H1 (cell line): ENCODE data around the gene ZNF366. TPM values are rescaled to one million over a fixed set of nuclear protein-coding genes. Genes with fewer than 3 reads are reported as not detected.

Source experiments
- CTCF ChIA-PET: fragments of 300-600 bp; sonication (Branson Sonifier 250); formaldehyde crosslinking; loops from one replicate; lab custom pipeline; 2021; ENCODE audit not compliant: partially characterized antibody; lab: Charles Lee
- POLR2A ChIA-PET: fragments of 300-600 bp; sonication (Branson Sonifier 250); formaldehyde crosslinking; loops from one replicate; lab custom pipeline; 2021; ENCODE audit warnings: inconsistent platforms; ENCODE audit not compliant: partially characterized antibody; lab: Charles Lee
- DNase-seq, 2 experiments: peaks; one replicate each; pipeline versions ENCODE4 v3.0.0 to v3.0.0-alpha.2; 2010 to 2022; ENCODE audit warnings: low spot score in 2 of 2, low read depth in 1 of 2, mixed read lengths in 1 of 2
- FAIRE-seq: peaks from 2 replicates; lab custom pipeline; 2011; peaks lifted over from hg19 to GRCh38; lab: Jason Lieb, UNC
- H2AFZ ChIP-seq: 2 replicates; pipeline ENCODE4 v1.8.1; 2012; ENCODE audit warnings: low read length, inconsistent platforms
- H2AK5ac ChIP-seq: 2 replicates; pipeline ENCODE4 v1.6.1; 2013; ENCODE audit warnings: low read depth, low read length
- H2BK120ac ChIP-seq: replicated peaks from 2 replicates; pipeline ENCODE3; 2013; ENCODE audit warnings: low read depth, low read length, inconsistent platforms
- H2BK12ac ChIP-seq: 2 replicates; pipeline ENCODE4 v1.6.1; 2013; ENCODE audit warnings: low read depth, low read length
- H2BK15ac ChIP-seq: 2 replicates; pipeline ENCODE4 v1.6.1; 2013; ENCODE audit warnings: low read length
- H2BK20ac ChIP-seq: 2 replicates; pipeline ENCODE4 v1.6.1; 2013; ENCODE audit warnings: low read length
- H2BK5ac ChIP-seq: 2 replicates; pipeline ENCODE4 v1.6.1; 2013; ENCODE audit warnings: low read depth, low read length
- H3K14ac ChIP-seq: 2 replicates; pipeline ENCODE4 v1.6.1; 2013; ENCODE audit warnings: inconsistent platforms; ENCODE audit not compliant: insufficient read length
- H3K18ac ChIP-seq: 2 replicates; pipeline ENCODE4 v1.6.1; 2013; ENCODE audit warnings: low read length; ENCODE audit errors: extremely low read depth
- H3K23ac ChIP-seq: 2 replicates; pipeline ENCODE4 v1.6.1; 2013; ENCODE audit warnings: inconsistent platforms; ENCODE audit not compliant: insufficient read length
- H3K23me2 ChIP-seq: 2 replicates; pipeline ENCODE4 v1.6.1; 2013; ENCODE audit warnings: low read depth, low read length
- H3K27ac ChIP-seq: 2 replicates; pipeline ENCODE4 v1.6.1; 2011; ENCODE audit warnings: low read depth, low read length, inconsistent platforms
- H3K27me3 ChIP-seq, 4 experiments: replicated peaks in 1 of 4; 1 replicate in 1 of 4; 2 replicates in 3 of 4; pipeline versions ENCODE4 v1.6.1 to v1.8.1; 2011 to 2013; ENCODE audit warnings: low read length in 3 of 4, mild to moderate bottlenecking in 3 of 4, inconsistent platforms in 2 of 4, mixed read lengths in 2 of 4, moderate library complexity in 1 of 4; ENCODE audit not compliant: control insufficient read depth in 3 of 4, insufficient read depth in 3 of 4; ENCODE audit errors: extremely low read depth in 1 of 4
- H3K36me3 ChIP-seq, 4 experiments: 2 replicates each; pipeline versions ENCODE4 v1.6.1 to v1.8.1; 2011 to 2013; ENCODE audit warnings: mild to moderate bottlenecking in 4 of 4, low read length in 3 of 4, moderate library complexity in 2 of 4, control low read depth in 1 of 4, inconsistent platforms in 1 of 4; ENCODE audit not compliant: insufficient read depth in 4 of 4, control insufficient read depth in 2 of 4
- H3K4ac ChIP-seq: replicated peaks from 2 replicates; pipeline ENCODE3; 2013; ENCODE audit warnings: low read length, low read depth, mixed read lengths, inconsistent platforms; ENCODE audit not compliant: insufficient read length
- H3K4me1 ChIP-seq, 4 experiments: replicated peaks in 1 of 4; 1 replicate in 1 of 4; 2 replicates in 3 of 4; pipeline versions ENCODE4 v1.6.1 to v1.8.1; 2011 to 2013; ENCODE audit warnings: low read length in 3 of 4, inconsistent platforms in 2 of 4, mixed read lengths in 1 of 4; ENCODE audit not compliant: insufficient read depth in 4 of 4, control insufficient read depth in 3 of 4
- H3K4me2 ChIP-seq, 2 experiments: 2 replicates each; pipeline versions ENCODE4 v1.6.1 to v1.8.1; 2011 to 2013; ENCODE audit warnings: low read depth in 2 of 2, low read length in 2 of 2, control low read depth in 1 of 2, inconsistent platforms in 1 of 2, mild to moderate bottlenecking in 1 of 2; ENCODE audit not compliant: insufficient read depth in 1 of 2
- H3K4me3 ChIP-seq, 4 experiments: fragments of 200-600, 300-600 bp in 1 of 4; sonication (generic), shearing (Covaris generic), sonication (Bioruptor Twin) in 1 of 4; 2 replicates each; pipeline versions ENCODE4 v1.5.1 to v1.8.1; 2011 to 2016; ENCODE audit warnings: low read length in 4 of 4, low read depth in 3 of 4, control low read depth in 2 of 4, inconsistent platforms in 2 of 4, mild to moderate bottlenecking in 2 of 4, mixed read lengths in 1 of 4, moderate library complexity in 1 of 4; ENCODE audit not compliant: insufficient read depth in 2 of 4; ENCODE audit errors: extremely low read depth in 1 of 4
- H3K56ac ChIP-seq: replicated peaks from 2 replicates; pipeline ENCODE3; 2013; ENCODE audit warnings: low read depth, mild to moderate bottlenecking, mixed read lengths, low read length, inconsistent platforms; ENCODE audit not compliant: insufficient read length
- H3K79me1 ChIP-seq: 2 replicates; pipeline ENCODE4 v1.6.1; 2013; ENCODE audit warnings: low read depth, low read length, control low read depth
- H3K79me2 ChIP-seq, 2 experiments: 2 replicates each; pipeline versions ENCODE4 v1.6.1 to v1.8.1; 2012 to 2013; ENCODE audit warnings: low read length in 2 of 2, mild to moderate bottlenecking in 2 of 2, inconsistent platforms in 1 of 2; ENCODE audit not compliant: insufficient read depth in 2 of 2, control insufficient read depth in 1 of 2
- H3K9ac ChIP-seq, 4 experiments: replicated peaks in 1 of 4; 1 replicate in 1 of 4; 2 replicates in 3 of 4; pipeline versions ENCODE4 v1.6.1 to v1.8.1; 2011 to 2013; ENCODE audit warnings: low read depth in 3 of 4, low read length in 3 of 4, control low read depth in 2 of 4, mild to moderate bottlenecking in 2 of 4, moderate library complexity in 2 of 4, inconsistent platforms in 1 of 4; ENCODE audit errors: extremely low read depth in 1 of 4
- H3K9me3 ChIP-seq, 2 experiments: 2 replicates each; pipeline versions ENCODE4 v1.6.1 to v1.8.1; 2012 to 2013; ENCODE audit warnings: mild to moderate bottlenecking in 2 of 2, moderate library complexity in 2 of 2, control low read depth in 1 of 2, inconsistent platforms in 1 of 2, low read depth in 1 of 2, low read length in 1 of 2, mixed read lengths in 1 of 2; ENCODE audit not compliant: insufficient read depth in 2 of 2
- H4K20me1 ChIP-seq, 2 experiments: replicated peaks in 1 of 2; 2 replicates each; pipeline versions ENCODE3 to v1.8.1; 2011 to 2013; ENCODE audit warnings: inconsistent platforms in 2 of 2, low read length in 2 of 2, mild to moderate bottlenecking in 1 of 2; ENCODE audit not compliant: insufficient read depth in 2 of 2, control insufficient read depth in 1 of 2
- H4K5ac ChIP-seq: 2 replicates; pipeline ENCODE4 v1.6.1; 2013; ENCODE audit warnings: low read length, low read depth, mixed read lengths, inconsistent platforms; ENCODE audit not compliant: insufficient read length
- H4K8ac ChIP-seq: 2 replicates; pipeline ENCODE4 v1.8.0; 2013; ENCODE audit warnings: mild to moderate bottlenecking, moderate library complexity, low read length, inconsistent platforms; ENCODE audit not compliant: insufficient read depth; ENCODE audit errors: extremely low read depth
- H4K91ac ChIP-seq: replicated peaks from 2 replicates; pipeline ENCODE3; 2013; ENCODE audit warnings: low read length, mixed read lengths, inconsistent platforms; ENCODE audit not compliant: insufficient read length
- BACH1 ChIP-seq: IDR thresholded peaks from 2 replicates; pipeline ENCODE4 v1.6.1; 2012; ENCODE audit warnings: low read length, improper control_type of control experiment
- BCL11A ChIP-seq, 2 experiments: IDR thresholded peaks; one replicate each; pipeline ENCODE4 v1.6.1; 2011; ENCODE audit warnings: low read depth in 2 of 2, low read length in 2 of 2, mild to moderate bottlenecking in 2 of 2
- BRCA1 ChIP-seq: IDR thresholded peaks from 2 replicates; pipeline ENCODE4 v1.6.1; 2012; ENCODE audit warnings: low read depth, low read length, improper control_type of control experiment
- CBX5 ChIP-seq: fragments of 300-800, 300-1000 bp; sonication (generic); IDR thresholded peaks from 2 replicates; pipeline ENCODE4 v1.7.1; 2016; ENCODE audit warnings: antibody characterized with exemption, low read length, low read depth
- CEBPB ChIP-seq: IDR thresholded peaks from 2 replicates; pipeline ENCODE4 v1.6.1; 2012; ENCODE audit warnings: low read depth, low read length
- CHD2 ChIP-seq: IDR thresholded peaks from 2 replicates; pipeline ENCODE4 v1.6.1; 2012; ENCODE audit warnings: low read length, improper control_type of control experiment
- EGR1 ChIP-seq: IDR thresholded peaks from 2 replicates; pipeline ENCODE4 v1.6.1; 2011; ENCODE audit warnings: low read depth, low read length, borderline replicate concordance
- EZH2 ChIP-seq: fragments of 200-600 bp; sonication (generic); IDR thresholded peaks from 2 replicates; pipeline ENCODE4 v1.7.1; 2012; ENCODE audit warnings: low read depth, mild to moderate bottlenecking, moderate library complexity, low read length, inconsistent platforms; ENCODE audit not compliant: severe bottlenecking
- HDAC2 ChIP-seq, 2 experiments: fragments of 300-600 bp in 1 of 2; sonication (generic) in 1 of 2; IDR thresholded peaks; 2 replicates each; pipeline ENCODE4 v1.6.1; 2011 to 2012; ENCODE audit warnings: low read depth in 2 of 2, low read length in 2 of 2, mild to moderate bottlenecking in 2 of 2, moderate library complexity in 2 of 2, borderline replicate concordance in 1 of 2, inconsistent platforms in 1 of 2
- HDAC6 ChIP-seq: IDR thresholded peaks from one replicate; pipeline ENCODE4 v1.7.1; 2012; ENCODE audit warnings: low read depth, mild to moderate bottlenecking, inconsistent platforms, low read length, moderate library complexity
- POLR2AphosphoS5 ChIP-seq: IDR thresholded peaks from 2 replicates; pipeline ENCODE4 v1.6.1; 2011; ENCODE audit warnings: low read depth, low read length
- TCF12 ChIP-seq: IDR thresholded peaks from 2 replicates; pipeline ENCODE4 v1.6.1; 2011; ENCODE audit warnings: low read depth, mild to moderate bottlenecking, low read length
- YY1 ChIP-seq: IDR thresholded peaks from 2 replicates; pipeline ENCODE4 v1.6.1; 2011; ENCODE audit warnings: low read depth, mild to moderate bottlenecking, low read length
- WGBS, 2 experiments: shearing (Covaris generic) in 1 of 2; methylation state at CpG; one replicate each; pipeline versions ENCODE4 v1.1.6 to v1.1.7; 2013 to 2015; ENCODE audit warnings: low lambda C conversion rate in 2 of 2, mixed read lengths in 2 of 2, inconsistent platforms in 1 of 2, low coverage in 1 of 2, missing lambda C conversion rate in 1 of 2; ENCODE audit not compliant: insufficient replicate concordance in 2 of 2, insufficient coverage in 1 of 2, insufficient read length in 1 of 2; ENCODE audit errors: extremely low coverage in 1 of 2, missing lambda C conversion rate in 1 of 2; 5-methylcytosine and 5-hydroxymethylcytosine counted together
- polyA plus RNA-seq, 7 experiments: library from polyadenylated mRNA; depleted of rRNA in 3 of 7; stranded (reverse) in 5 of 7; unstranded in 2 of 7; fragments of >200 nt in 5 of 7; fragments of 200-250 nt in 2 of 7; gene quantifications; 1 replicate in 5 of 7; 2 replicates in 1 of 7; 4 replicates in 1 of 7; pipeline versions ENCODE4 v1.2.1 to v1.2.3, GENCODE V29; 2011 to 2013; ENCODE audit warnings: missing spikeins in 2 of 7, mixed read lengths in 2 of 7
- total RNA-seq: library from RNA; stranded (reverse); fragmentation: NEBNext Ultra II Directional; extraction: Animal tissue kit (Norgen Biotek cat#: 25700); gene quantifications from 2 replicates; pipeline ENCODE4 v1.2.1, GENCODE V29; 2021
- TF ChIP-seq, protein P1 (sequence below): IDR thresholded peaks from 2 replicates; pipeline ENCODE4 v1.6.1; 2012; ENCODE audit warnings: low read length, inconsistent platforms

ZNF366 gene
- total and polyA plus RNA-seq, 2 of the 8 experiments (the other 6 are each of a cell fraction or from before 2014, with no cell fraction given): not detected

DNA sequence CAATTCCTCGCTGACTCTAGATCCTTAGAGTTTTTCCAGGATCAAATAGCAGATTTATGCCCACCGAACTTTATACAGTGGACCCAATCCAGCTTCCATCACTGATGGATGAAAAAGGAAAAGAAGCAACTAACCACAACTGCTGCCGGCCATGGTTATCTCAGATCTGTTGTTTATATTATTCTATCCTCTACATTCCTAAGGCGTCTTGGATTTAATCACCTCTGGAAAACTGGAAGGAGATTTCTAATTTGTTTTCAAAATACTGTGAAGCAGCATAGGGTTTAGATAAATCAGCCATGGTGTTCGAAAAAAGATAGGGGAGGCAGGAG lies 663 bp upstream of the ZNF366 start:
- no peaks in the 10 kb centered on the region for H3K23me2 ChIP-seq
- ChIA-PET POLR2A (no interaction called here), CTCF (no interaction called here)
- no peak overlapping the region for H2BK20ac ChIP-seq
- H2AFZ ChIP-seq: peak overlapping the region; percentile 38; the same call in 1 of the 2 replicates
- 88% methylated on average over 5 of the region's 5 CpGs; no CpG with 5 or more reads in 1 of the 2 experiments for WGBS, 2 experiments
- H3K4me3 ChIP-seq: no peak overlapping the region
- H3K23ac ChIP-seq: no peak overlapping the region
- H3K56ac ChIP-seq: no peak overlapping the region
- no peak overlapping the region for H3K4ac ChIP-seq
- no peaks in the 10 kb centered on the region for H3K79me2 ChIP-seq
- FAIRE-seq (no peak), DNase-seq (no peak)
- no peak overlapping the region for H4K91ac ChIP-seq
- no peaks in the 10 kb centered on the region for H3K36me3 ChIP-seq
- no peak overlapping the region for H3K18ac ChIP-seq
- H2BK12ac ChIP-seq: no peak overlapping the region
- no peak overlapping the region for H2BK5ac ChIP-seq
- H3K4me1 ChIP-seq: peaks cover 0 to 7% (median 4%) of the 10 kb centered on the region in 4 experiments; a peak in 3 of 7 replicates
- H3K14ac ChIP-seq: no peak overlapping the region
- no peaks in the 10 kb centered on the region for H3K9me3 ChIP-seq
- no peak overlapping the region for H2AK5ac ChIP-seq
- no peaks in the 10 kb centered on the region for H4K20me1 ChIP-seq
- no peak overlapping the region for H3K9ac ChIP-seq
- H4K5ac ChIP-seq: no peak overlapping the region
- no peak overlapping the region for H3K27ac ChIP-seq
- H3K27me3 ChIP-seq: no peaks in the 10 kb centered on the region
- no peak overlapping the region for H2BK15ac ChIP-seq
- no peak overlapping the region for H4K8ac ChIP-seq
- H2BK120ac ChIP-seq: no peak overlapping the region
- H3K4me2 ChIP-seq: no peak overlapping the region
- H3K79me1 ChIP-seq: no peaks in the 10 kb centered on the region
- no peak for TF ChIP-seq HDAC6
- TF ChIP-seq, protein P1, sequence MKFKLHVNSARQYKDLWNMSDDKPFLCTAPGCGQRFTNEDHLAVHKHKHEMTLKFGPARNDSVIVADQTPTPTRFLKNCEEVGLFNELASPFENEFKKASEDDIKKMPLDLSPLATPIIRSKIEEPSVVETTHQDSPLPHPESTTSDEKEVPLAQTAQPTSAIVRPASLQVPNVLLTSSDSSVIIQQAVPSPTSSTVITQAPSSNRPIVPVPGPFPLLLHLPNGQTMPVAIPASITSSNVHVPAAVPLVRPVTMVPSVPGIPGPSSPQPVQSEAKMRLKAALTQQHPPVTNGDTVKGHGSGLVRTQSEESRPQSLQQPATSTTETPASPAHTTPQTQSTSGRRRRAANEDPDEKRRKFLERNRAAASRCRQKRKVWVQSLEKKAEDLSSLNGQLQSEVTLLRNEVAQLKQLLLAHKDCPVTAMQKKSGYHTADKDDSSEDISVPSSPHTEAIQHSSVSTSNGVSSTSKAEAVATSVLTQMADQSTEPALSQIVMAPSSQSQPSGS: no peak
- no peak for TF ChIP-seq BACH1
- no peak for TF ChIP-seq BRCA1
- no peak for TF ChIP-seq CEBPB
- TF ChIP-seq CHD2: no peak
- no peak for TF ChIP-seq YY1
- no peak for TF ChIP-seq EZH2
- no peak for TF ChIP-seq TCF12
- no peak for TF ChIP-seq BCL11A (IDR thresholded peaks at IDR 0.05; ENCODE audit: low read depth in 2 of 2, low read length in 2 of 2)
- TF ChIP-seq HDAC2 (IDR thresholded peaks at IDR 0.05; ENCODE audit: borderline replicate concordance in 1 of 2, low read depth in 2 of 2, low read length in 2 of 2): no peak
- TF ChIP-seq POLR2AphosphoS5: no peak
- TF ChIP-seq EGR1: no peak
- TF ChIP-seq CBX5: no peak
